GM21447 (cell line): ENCODE results near the gene UBASH3A.

Source experiments
- ATAC-seq: cut with Tn5 transposase; IDR thresholded peaks from one replicate; pipeline ENCODE4 v1.9.1; 2021; ENCODE audit not compliant: unreplicated experiment

The UBASH3A gene

GRCh38 chr21:42444745-42445059 lies 41.0 kb downstream of the UBASH3A start:
- ATAC-seq, result no peak

GRCh38 chr21:42445311-42445710 lies 41.6 kb downstream of the UBASH3A start:
- ATAC-seq, result no peak

DNA sequence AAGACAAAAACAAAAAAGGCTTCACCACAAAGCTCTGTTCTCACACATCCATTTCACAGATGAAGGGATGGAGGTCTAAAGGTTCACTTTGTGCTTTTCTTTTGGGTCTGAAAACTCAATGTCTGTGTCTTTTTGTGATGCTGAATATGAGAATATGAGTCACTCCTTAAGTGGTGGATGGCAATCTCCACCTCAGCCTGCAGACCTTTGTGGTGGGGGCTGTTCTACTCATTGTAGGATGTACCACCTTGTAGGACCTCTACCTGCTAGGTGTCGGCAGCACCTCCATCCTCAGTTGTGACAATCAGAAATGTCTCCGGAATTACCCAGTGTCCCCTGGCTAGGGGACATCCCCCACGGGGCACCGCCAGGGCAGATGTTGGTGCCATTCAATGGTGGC lies 42.8 kb downstream of the UBASH3A start:
- ATAC-seq, result no peak

GRCh38 chr21:42447182-42447581 lies 43.5 kb downstream of the UBASH3A start:
- ATAC-seq, result no peak

DNA sequence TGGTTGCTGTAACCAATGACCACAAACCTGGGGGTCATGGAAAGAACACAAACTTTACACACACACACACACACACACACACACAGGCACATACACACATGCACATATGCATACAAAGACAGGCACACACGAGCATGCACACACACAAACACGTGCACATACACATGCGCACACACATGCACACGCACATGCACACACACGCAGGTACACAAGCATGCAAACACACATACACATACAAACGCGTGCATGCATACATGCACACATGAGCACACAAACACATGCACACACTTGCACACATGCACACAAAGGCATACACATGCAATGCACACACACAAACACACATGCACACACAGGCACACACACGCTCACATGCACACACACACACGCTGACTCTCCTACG lies 44.0 kb downstream of the UBASH3A start:
- no peak for ATAC-seq

DNA sequence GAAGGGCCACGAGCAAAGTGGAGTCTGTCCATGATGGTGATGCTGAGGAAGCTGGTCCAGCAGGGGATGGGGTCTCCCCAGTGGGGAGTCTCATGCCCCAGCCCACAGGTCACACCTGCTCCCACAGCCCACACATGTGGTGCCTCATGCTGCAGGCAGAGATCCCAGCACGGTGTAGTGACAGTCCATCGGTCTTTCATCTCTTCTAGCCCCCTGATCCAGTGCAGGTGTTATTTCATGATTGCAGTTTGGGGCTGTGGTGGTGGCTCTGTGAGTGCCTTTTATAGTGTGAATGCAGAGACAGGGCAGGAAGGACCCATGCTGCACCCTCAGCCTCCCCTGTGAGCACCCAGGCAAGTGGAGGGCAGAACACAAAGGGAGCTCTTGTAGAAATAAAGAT lies 45.0 kb downstream of the UBASH3A start:
- no peak for ATAC-seq

- ATAC-seq, result no peak
These were observed 48.2 kb downstream of the UBASH3A start for GRCh38 chr21:42451941-42452340.

- ATAC-seq, result no peak
These were observed 48.9 kb downstream of the UBASH3A start for GRCh38 chr21:42452401-42453223.

GRCh38 chr21:42453224-42453985 lies 49.7 kb downstream of the UBASH3A start:
- no peak for ATAC-seq

GRCh38 chr21:42453986-42454570 lies 50.4 kb downstream of the UBASH3A start:
- ATAC-seq, result no peak

- ATAC-seq, result no peak
These were observed 51.1 kb downstream of the UBASH3A start for GRCh38 chr21:42454786-42455185.

- no peak for ATAC-seq
These were observed 51.5 kb downstream of the UBASH3A start for GRCh38 chr21:42455196-42455595.

GRCh38 chr21:42455754-42456440 lies 52.2 kb downstream of the UBASH3A start:
- no peak for ATAC-seq

DNA sequence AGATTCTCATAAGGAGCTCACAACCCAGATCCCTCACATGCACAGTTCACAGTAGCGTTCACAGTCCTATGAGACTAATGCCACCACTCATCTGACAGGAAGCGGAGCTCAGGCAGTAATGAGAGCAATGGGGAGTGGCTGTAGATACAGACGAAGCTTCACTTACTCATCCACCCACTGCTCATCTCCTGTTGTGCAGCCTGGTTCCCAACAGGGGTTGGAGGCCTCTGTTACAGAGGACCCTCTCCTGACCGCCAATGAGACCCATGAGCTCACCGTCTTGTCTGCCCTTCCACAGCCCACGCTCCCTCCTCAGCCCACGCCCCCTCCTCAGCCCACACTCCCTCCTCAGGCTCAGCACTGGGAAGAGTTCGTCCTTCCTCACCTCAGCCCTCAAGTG lies 52.8 kb downstream of the UBASH3A start:
- no peak for ATAC-seq

GRCh38 chr21:42459082-42459460 lies 55.4 kb downstream of the UBASH3A start:
- ATAC-seq, result no peak

- no peak for ATAC-seq
These were observed 56.0 kb downstream of the UBASH3A start for GRCh38 chr21:42459546-42460215.

- ATAC-seq, result peak; percentile 44
These were observed 56.9 kb downstream of the UBASH3A start for GRCh38 chr21:42460391-42461184.

- ATAC-seq, result no peak
These were observed 57.5 kb downstream of the UBASH3A start for GRCh38 chr21:42461185-42461520.

DNA sequence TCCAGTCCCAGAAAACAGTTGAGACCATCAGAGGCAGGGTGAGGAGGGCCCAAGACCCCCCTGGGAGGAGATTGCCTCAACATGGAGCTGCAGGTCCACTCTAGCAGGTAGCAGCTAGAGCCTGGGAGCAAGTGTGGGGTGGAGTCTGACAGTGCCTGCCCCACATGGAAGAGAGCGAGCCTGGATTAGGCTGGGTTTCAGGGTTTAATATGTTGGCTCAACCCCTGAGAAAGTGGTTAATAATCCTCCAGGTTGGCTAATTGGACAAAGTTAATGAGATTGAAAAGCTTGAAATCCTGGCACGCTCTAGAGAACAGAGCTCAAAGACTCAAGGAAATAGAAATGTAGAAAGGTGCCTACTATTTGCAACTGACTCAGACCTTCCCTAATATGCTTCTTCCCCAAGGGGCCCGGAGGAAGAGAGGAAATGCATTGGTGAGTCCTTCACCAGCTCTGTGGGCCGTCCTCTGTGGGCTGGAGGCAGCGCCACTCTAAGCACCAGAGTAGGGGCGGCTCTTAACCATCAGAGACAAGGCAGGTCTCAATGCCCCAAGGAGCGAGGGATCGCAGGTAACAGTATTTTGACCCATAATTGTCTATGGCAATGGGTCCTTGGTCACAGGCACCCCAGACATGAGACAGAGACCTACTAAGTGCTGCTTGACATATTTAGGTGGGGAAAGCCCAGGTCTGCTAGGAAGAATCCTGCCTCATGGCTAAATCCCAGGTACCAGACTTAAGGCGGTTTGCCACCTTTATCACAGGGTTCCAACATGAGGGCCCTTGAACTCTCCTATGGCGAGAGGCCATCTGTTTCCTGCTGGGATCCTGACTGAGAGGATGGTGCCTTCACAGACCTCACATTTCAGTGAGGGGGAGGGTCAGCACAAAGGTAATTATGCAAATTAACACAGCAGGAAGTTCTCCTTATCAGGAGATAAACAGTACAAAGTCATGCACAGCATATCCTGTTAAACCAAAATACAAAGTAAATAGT lies 58.5 kb downstream of the UBASH3A start:
- no peak for ATAC-seq
